ENCODE measurements around the gene HTR3E.

- TF ChIP-seq EZH2phosphoT487 (IDR thresholded peaks at IDR 0.05; ENCODE audit: borderline replicate concordance, low read length), result no peak
- no peak for TF ChIP-seq CTCF (conservative IDR thresholded peaks at IDR 0.05; ENCODE audit: low read depth, low read length)
Measured at GRCh38 chr3:184068344-184068743, 28.5 kb upstream of the HTR3E start.

Measured in PC-3 (cell line).